NCI-H2107 (cell line): ENCODE results near the gene DNAJA2.
A peak's percentile ranks its signal among the peaks of the same experiment; 100 is the strongest.
"Not testable (repeated sequence)": the region's sequence is repeated elsewhere in the genome, so short reads cannot be mapped to it uniquely, and the experiment has no call there.

Source experiments
- DNase-seq: peaks from one replicate; lab custom pipeline; 2025; lab: John Stamatoyannopoulos, UW

Gene DNAJA2

GRCh38 chr16:46975165-46975564 is 1.7 kb upstream of the DNAJA2 start:
- no peak for DNase-seq

GRCh38 chr16:46974352-46974751 is 878 bp upstream of the DNAJA2 start:
- no peak for DNase-seq

DNA sequence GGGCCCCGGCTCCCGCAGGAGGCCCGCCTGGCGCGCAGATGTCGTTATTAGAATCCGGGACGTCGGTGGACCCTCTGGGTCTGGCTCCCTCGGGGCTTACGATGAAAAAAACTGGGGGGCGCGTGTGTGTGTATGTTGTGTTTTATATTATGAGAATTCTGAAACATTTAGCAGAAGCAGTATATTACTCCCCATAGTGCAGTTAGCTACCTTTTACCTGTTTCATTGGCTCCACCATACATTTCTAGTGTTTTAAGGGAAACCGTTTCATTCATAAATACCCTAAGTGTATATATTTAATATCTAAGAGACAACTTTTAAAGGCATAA is 486 bp upstream of the DNAJA2 start:
- DNase-seq = no peak

DNA sequence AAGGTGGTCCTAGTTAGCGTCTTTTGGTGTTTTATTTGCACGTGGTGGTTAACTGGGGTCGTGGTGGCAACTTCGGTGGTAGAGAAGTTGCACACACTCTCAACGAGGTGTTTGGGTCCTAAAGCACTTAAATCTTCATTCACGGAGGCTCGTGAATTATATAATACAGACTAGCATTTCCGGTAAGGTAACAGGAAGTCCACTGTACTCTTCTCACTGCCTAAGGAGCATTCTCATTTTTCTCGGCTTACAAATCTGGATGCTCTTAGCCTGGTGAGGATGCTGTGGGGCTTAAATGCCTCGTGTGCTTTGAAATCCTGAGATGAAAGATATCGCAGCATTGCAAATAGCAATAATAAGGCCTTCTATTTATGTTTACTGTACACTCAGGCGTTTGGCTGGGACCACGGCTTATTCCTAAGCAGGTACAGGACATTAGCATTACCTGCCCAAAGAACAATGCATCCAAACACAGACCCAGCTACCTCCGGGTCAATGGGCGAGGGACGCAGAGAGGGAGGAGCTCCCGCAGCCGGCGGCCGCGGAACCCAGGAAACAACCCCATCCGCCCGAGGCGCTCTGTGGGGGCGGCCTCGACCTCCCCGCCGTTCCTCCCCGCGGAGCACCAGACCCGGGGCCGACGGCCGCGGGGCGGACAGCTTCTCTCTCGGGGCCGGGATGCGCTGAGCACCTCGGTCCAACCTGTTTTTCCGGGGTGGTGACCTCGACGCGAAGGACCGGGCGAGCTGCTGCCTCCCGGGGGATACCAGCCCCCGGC is 856 bp downstream of the DNAJA2 start:
- DNase-seq = no peak

- no peak for DNase-seq
Observed at GRCh38 chr16:46971271-46971670, 2.2 kb downstream of the DNAJA2 start.

DNA sequence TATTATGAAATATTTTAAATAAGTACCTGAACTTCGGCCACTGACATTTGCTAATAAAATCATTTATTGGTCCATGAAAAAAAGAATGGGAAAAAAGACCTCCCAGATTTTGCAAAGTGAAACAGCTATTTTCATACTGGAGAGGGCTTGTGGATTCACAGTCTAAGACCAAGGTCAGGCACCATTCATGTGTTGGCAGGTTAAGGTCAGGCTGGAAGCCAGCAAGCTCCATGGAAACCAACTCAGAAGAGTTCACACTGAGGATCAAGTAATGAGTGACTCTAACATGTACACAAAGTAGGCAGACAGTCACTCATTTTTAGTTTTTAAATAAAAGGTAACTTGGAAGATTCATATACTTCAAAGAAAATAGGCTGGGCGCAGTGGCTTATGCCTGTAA is 3.4 kb downstream of the DNAJA2 start:
- DNase-seq = no peak

GRCh38 chr16:46968063-46968435 is 5.4 kb downstream of the DNAJA2 start:
- DNase-seq = no peak

GRCh38 chr16:46962629-46963028 is 10.8 kb downstream of the DNAJA2 start:
- no peak for DNase-seq

DNA sequence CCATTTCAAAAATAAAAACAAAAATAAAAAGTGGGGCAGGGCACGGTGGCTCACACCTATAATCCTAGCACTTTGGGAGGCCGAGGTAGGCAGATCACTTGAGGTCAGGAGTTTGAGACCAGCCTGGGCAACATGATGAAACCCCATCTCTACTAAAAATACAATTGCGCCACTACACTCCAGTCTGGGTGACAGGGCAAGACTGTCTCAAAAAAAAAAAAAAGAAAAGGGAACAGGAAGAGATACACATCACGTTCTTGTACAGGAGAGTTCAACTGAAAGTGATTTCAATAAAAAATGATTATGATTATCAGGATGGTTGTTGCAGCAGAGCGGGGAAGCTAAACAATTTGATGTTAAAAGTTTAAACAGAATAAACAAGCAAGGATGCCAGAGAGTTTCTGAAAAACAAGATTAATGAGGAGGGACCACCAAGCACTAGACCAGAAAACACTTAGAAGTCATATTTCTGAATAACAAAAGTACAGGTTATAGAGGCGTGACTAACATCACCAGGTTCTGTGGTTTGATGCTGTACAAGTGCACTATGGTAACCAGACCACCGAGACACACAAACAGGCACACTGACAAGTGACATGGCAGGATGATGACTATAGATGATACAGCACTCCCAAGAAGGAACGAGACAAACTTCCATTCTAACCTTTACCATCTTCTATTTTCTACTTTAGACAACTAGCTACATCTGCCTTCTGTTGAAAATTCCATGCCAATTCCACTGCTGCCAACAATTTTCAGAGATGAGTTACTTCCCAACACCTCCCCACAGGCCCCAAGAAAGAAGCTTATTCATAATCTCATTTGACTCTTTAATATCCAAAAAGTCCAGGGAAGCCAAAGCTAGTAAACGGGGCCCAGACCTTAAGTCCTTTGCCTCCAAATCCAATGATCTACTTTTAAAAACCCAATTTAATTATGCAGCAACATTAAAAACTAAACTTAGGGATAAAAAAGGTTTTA is 11.8 kb downstream of the DNAJA2 start:
- DNase-seq = no peak

DNA sequence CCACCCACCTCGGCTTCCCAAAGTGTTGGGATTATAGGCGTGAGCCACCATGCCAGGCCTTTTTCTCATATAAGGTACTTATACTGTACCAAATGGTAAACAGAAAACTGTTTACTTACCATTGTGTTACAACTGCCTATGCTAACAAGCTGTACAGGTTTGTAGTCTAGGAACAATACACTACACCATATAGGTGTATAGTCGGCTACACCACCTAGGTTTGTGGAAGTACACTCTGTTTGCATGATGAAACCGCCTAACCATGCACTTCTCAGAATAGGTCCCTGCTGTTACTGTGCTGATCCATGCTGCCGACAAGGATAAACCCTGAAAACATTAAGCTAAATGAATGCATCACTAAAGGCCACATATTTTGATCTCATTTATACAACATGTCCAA is 18.9 kb downstream of the DNAJA2 start:
- DNase-seq = no peak

DNA sequence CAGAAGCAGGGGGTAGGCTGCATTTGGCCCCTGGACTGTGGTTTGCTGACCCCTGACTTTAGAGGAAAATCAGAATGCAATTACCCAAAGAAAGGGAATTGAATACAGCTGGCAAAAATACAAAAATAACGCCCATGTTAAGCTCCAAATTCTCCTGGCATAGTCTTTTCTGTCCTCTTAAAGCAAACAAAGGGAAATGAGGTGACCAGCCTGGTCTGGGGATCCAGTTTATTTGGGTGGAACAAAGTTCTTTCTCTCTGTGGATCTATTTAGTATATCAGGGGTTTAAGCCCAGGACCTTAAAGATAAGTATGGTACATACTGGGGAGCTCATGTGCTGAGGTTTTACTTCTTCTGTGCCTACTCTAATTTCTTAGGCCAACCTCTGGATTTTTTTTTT is 23.5 kb downstream of the DNAJA2 start:
- DNase-seq = no peak

DNA sequence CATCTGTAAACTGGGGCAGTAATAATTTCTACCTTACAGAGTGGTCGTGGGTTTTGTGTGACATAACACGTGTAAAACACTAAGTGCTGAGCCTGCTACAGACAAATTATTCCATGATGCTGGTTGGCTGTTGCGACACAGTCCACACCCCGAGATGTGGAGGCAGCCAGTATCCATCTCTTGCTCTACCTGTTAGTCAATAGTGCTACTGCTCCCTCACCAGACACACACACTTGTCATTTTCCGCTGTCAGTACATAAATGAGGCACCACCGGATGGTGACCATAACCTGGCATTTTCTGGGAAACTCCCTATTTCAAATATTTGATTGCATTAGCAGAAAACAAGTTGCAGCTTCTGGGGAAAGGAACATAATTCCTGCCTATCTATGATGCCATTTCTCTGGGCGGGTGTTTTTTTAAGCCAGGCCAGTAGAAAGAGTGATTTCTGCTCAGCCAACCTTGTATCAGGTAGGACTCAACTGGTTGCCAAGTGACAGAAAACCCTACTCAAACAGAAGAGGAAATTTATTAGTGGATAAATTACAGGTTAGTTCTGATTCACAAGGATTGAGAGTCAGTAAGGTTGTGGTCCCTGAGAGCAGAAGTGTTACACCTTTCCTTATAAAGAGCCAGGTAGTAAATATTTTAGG is 24.1 kb downstream of the DNAJA2 start:
- no peak for DNase-seq

- DNase-seq = no peak
Observed at GRCh38 chr16:46948548-46949166, 24.8 kb downstream of the DNAJA2 start.

DNA sequence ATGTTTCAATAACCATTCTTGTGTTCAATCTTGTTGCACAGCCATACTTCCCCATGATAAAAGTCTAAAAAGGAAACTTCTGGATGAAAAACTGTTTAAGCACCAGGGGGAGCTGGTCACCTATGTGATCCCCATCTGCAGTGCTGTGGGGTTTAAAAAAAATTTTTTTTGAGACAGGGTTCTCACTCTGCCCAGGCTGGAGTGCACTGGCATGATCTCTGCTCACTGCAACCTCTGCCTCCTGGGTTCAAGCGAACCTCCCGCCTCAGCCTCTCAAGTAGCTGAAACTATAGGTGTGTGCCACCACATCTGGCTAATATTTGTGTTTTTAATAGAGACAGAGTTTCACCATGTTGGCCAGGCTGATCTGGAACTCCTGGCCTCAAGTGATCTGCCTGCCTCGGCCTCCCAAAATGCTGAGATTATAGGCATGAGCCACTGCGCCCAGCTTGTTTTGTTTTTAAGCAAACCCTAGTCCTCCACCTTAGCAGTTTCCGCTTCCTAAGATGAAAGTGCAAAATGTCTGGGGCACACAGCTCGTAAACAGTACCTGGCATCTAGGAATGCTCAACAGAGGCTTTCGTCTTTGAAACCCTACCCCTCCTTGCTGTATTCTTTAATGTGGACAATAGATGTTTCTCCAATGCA is 25.4 kb downstream of the DNAJA2 start:
- DNase-seq = no peak

- DNase-seq = not testable (repeated sequence)
Observed at GRCh38 chr16:46944713-46945112, 28.8 kb downstream of the DNAJA2 start.

- DNase-seq = no peak
Observed at GRCh38 chr16:46937536-46937935, 35.9 kb downstream of the DNAJA2 start.

- DNase-seq = peak; percentile 23
Observed at GRCh38 chr16:46932802-46933201, 40.7 kb downstream of the DNAJA2 start.

- no peak for DNase-seq
Observed at GRCh38 chr16:46930861-46931260, 42.6 kb downstream of the DNAJA2 start.

DNA sequence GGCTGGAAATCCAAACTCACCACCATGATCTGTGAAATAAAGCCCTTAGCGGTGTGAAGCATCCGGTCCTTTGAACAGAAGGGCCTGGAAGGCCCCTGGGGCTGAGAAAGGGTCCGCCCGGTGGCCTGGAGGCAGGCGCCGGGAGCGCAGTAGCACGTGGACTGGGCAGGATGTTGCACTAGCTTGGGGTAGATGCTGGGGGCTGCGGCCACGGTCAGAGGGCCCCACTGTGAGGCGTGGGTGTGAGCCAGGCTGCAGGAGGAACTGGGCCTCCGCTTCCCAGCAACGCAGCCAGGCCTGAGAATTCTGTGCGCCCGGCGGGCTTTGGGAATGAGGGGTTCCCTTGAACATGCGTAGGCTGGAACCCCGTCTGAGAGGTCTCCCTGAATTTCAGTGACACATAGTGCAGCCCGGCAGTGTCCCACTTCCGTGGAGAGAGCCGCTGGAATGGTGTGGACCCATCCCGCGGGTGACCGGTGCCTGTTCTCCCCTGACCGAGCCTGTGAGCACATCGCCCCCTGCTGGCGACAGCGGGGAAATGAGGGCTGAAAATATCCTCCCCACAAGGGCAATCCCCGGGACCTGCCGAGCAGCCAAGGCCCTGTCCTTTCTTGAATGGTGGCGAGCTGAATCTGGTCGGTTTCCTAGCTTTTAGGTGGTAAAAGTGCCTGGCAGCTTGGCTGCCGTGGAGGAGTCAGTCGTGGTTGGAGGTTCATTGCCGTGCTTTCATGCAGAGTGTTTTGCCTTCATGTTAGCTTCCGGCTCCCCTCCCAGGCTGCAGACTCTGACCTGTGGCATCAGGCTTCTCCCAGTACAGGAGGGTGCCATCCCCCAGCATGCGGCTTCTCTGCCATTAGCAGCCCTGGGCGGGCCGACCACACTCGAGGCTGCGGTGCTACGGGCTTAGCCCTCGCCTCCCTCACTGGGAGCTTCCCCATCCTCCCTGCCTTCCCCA is 43.8 kb downstream of the DNAJA2 start:
- no peak for DNase-seq

DNA sequence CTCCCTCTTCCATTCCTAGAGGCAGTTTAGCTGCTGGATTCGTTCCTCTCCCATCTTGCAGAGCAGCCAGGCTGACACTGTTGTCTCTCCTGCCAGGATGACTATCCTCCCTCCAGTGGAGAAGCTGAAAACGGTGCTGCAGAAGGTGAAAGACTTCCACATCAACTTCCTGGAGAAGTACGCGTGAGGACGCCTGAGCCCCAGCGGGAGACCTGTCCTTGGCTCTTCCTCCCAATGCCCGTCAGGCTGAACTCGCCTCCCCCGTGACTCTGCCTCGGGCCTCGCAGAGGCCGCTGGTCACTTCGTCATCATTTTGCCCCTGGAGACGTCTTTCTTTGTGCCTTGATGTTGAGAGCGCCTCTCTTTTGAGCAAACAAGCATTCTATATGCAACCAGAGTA is 44.7 kb downstream of the DNAJA2 start:
- no peak for DNase-seq

DNA sequence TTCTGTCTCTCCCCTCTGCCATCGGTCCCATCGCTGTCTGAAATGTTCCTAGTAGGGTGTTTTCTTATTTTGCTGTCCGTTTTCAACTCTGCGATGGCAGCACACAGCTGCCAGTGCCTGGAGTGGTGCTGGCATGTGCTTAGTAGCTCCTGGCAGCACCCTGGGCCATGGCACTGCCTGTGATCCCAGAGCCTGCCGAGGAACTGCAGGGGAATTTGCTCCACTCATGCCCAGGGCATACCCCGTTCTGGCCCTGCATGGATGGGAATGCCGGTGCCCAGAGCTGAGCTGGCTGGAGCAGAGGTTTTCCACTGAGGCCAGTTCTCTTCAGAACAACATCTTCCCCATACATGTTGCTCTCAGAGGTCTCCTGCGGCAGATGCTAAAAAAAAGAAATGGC is 46.2 kb downstream of the DNAJA2 start:
- DNase-seq = no peak
